ENCODE data around the gene FBXL3. TPM values are rescaled to one million over a fixed set of nuclear protein-coding genes. Genes with fewer than 3 reads are reported as not detected.
"Not testable (repeated sequence)": the region's sequence is repeated elsewhere in the genome, so short reads cannot be mapped to it uniquely, and the experiment has no call there.

Gene FBXL3
- total RNA-seq, 1 donor from 2014 or later = 27.5 TPM

- DNase-seq (ENCODE audit: low spot score) = no peak
- no peaks in the 10 kb centered on the region for H3K36me3 Mint-ChIP-seq (ENCODE audit: low read depth, unreplicated experiment)
- peaks cover 8% of the 10 kb centered on the region for H3K27me3 Mint-ChIP-seq (ENCODE audit: unreplicated experiment)
- no peak overlapping the region for H3K4me3 Mint-ChIP-seq (ENCODE audit: unreplicated experiment)
- TF ChIP-seq, protein P1, sequence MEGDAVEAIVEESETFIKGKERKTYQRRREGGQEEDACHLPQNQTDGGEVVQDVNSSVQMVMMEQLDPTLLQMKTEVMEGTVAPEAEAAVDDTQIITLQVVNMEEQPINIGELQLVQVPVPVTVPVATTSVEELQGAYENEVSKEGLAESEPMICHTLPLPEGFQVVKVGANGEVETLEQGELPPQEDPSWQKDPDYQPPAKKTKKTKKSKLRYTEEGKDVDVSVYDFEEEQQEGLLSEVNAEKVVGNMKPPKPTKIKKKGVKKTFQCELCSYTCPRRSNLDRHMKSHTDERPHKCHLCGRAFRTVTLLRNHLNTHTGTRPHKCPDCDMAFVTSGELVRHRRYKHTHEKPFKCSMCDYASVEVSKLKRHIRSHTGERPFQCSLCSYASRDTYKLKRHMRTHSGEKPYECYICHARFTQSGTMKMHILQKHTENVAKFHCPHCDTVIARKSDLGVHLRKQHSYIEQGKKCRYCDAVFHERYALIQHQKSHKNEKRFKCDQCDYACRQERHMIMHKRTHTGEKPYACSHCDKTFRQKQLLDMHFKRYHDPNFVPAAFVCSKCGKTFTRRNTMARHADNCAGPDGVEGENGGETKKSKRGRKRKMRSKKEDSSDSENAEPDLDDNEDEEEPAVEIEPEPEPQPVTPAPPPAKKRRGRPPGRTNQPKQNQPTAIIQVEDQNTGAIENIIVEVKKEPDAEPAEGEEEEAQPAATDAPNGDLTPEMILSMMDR (IDR thresholded peaks at IDR 0.05; ENCODE audit: unreplicated experiment) = no peak
- no peak overlapping the region for H3K27ac Mint-ChIP-seq (ENCODE audit: unreplicated experiment)
- no peaks in the 10 kb centered on the region for H3K4me1 Mint-ChIP-seq (ENCODE audit: unreplicated experiment)
- H3K9me3 Mint-ChIP-seq (ENCODE audit: unreplicated experiment) = no peaks in the 10 kb centered on the region
Observed at GRCh38 chr13:76969488-76970365, 57.2 kb downstream of the FBXL3 start.

GRCh38 chr13:76968041-76968440 is 58.9 kb downstream of the FBXL3 start:
- Mint-ChIP-seq H3K4me3 (ENCODE audit: unreplicated experiment) (no peak overlapping the region), H3K9me3 (ENCODE audit: unreplicated experiment) (no peaks in the 10 kb centered on the region)

GRCh38 chr13:76967031-76967430 is 59.9 kb downstream of the FBXL3 start:
- TF ChIP-seq, protein P1 (IDR thresholded peaks at IDR 0.05; ENCODE audit: unreplicated experiment) = no peak
- Mint-ChIP-seq H3K36me3 (ENCODE audit: low read depth, unreplicated experiment) (no peaks in the 10 kb centered on the region), H3K4me3 (ENCODE audit: unreplicated experiment) (no peak overlapping the region), H3K4me1 (ENCODE audit: unreplicated experiment) (no peaks in the 10 kb centered on the region), H3K9me3 (ENCODE audit: unreplicated experiment) (no peaks in the 10 kb centered on the region), H3K27me3 (ENCODE audit: unreplicated experiment) (peaks cover 6% of the 10 kb centered on the region), H3K27ac (ENCODE audit: unreplicated experiment) (no peak overlapping the region)
- DNase-seq (ENCODE audit: low spot score) = no peak

More at GRCh38 chr13:76968041-76968440, 58.9 kb downstream of the FBXL3 start:
- DNase-seq (ENCODE audit: low spot score) = no peak
- TF ChIP-seq, protein P1 (IDR thresholded peaks at IDR 0.05; ENCODE audit: unreplicated experiment) = no peak
- Mint-ChIP-seq H3K27me3 (ENCODE audit: unreplicated experiment) (peaks cover 8% of the 10 kb centered on the region), H3K27ac (ENCODE audit: unreplicated experiment) (no peak overlapping the region), H3K4me1 (ENCODE audit: unreplicated experiment) (no peaks in the 10 kb centered on the region), H3K36me3 (ENCODE audit: low read depth, unreplicated experiment) (no peaks in the 10 kb centered on the region)

- Mint-ChIP-seq H3K4me1 (ENCODE audit: unreplicated experiment) (no peaks in the 10 kb centered on the region), H3K27me3 (ENCODE audit: unreplicated experiment) (peaks cover 3% of the 10 kb centered on the region), H3K36me3 (ENCODE audit: low read depth, unreplicated experiment) (no peaks in the 10 kb centered on the region), H3K27ac (ENCODE audit: unreplicated experiment) (no peak overlapping the region), H3K4me3 (ENCODE audit: unreplicated experiment) (no peak overlapping the region), H3K9me3 (ENCODE audit: unreplicated experiment) (no peaks in the 10 kb centered on the region)
- no peak for DNase-seq (ENCODE audit: low spot score)
- TF ChIP-seq, protein P1 (IDR thresholded peaks at IDR 0.05; ENCODE audit: unreplicated experiment) = no peak
Observed at GRCh38 chr13:76965759-76966421, 61.1 kb downstream of the FBXL3 start.

- not testable (repeated sequence) for H3K36me3 Mint-ChIP-seq (ENCODE audit: low read depth, unreplicated experiment); H3K4me1 Mint-ChIP-seq (ENCODE audit: unreplicated experiment)
- peaks cover 16% of the 10 kb centered on the region for H3K9me3 Mint-ChIP-seq (ENCODE audit: unreplicated experiment)
Observed at GRCh38 chr13:76959734-76960133, 67.2 kb downstream of the FBXL3 start.

More at GRCh38 chr13:76959734-76960133, 67.2 kb downstream of the FBXL3 start:
- DNase-seq (ENCODE audit: low spot score); H3K27ac Mint-ChIP-seq (ENCODE audit: unreplicated experiment); H3K27me3 Mint-ChIP-seq (ENCODE audit: unreplicated experiment); H3K4me3 Mint-ChIP-seq (ENCODE audit: unreplicated experiment): not testable (repeated sequence)
